ENCODE measurements around the gene ARHGAP26.

Gene ARHGAP26

DNA sequence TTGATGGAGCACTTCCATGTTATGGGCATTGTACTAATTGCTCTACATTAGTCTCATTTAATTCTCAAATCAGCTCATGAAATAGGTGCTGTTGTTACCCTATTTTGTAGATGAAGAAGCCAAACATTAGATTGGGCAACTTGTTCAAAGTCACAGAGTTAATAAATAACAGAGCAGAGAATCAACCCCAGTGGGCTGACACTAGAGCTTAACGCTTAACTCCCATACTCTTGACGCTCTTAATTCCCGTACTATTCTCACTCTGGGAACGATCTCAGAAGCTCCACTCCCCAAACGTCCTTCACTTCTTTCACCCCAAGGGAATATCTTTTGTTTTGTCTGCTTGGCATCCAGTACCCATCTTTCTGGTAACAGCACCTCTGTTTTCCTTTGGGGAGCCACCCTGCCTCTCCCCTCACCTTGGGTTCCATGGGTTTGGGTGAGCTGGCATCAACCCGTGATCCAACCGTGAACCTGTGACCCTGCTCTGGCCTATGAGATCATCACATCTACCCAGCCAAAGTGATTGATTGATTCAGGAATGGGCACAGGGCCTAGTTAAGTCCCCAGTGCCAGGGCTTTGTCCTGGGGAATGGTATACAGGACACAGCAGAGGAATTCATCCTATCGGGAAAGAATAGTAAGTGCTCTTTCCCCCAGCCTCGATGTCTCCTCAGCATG is 464.1 kb downstream of the ARHGAP26 start:
- DNase-seq (ENCODE audit: low read depth in 2 of 2, low spot score in 1 of 2): no peak

DNA sequence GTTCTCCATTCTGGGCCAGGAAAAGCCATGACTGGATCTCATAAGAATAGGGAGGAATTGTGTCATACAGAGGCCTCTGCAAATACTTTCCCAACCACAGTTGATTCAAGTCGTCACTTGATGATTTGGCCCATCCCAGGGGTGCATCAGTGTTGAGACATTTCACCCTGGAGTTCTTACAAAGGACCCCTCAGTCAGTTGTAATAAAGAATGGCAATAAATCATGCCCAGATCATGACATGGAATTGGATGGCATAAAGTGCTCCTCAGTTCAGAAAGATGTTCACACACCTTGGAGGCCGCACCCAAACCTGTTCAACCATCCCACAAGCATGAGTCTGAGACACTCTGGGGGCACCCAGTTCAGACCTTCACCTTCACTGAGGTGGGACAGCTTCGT is 465.2 kb downstream of the ARHGAP26 start:
- no peak for DNase-seq (ENCODE audit: low read depth in 2 of 2, low spot score in 1 of 2)

- DNase-seq (ENCODE audit: low read depth in 2 of 2, low spot score in 1 of 2): no peak
These were observed 466.5 kb downstream of the ARHGAP26 start for GRCh38 chr5:143236682-143237081.

DNA sequence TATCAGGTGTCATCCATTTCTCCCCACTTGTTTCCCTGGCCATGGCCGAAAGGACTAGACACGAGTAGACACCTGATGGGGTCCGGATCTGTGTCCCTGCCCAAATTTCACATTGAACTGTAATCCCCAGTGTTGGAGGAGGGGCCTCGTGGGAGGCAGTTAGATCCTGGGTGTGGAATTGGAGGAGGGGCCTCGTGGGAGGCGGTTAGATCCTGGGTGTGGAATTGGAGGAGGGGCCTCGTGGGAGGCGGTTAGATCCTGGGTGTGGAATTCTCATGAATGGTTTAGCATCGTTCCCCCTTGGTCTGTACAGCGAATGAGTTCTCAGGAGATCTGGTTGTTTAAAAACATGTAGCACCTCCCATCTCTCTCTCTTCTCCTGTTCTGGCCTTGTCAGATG is 467.5 kb downstream of the ARHGAP26 start:
- DNase-seq (ENCODE audit: low read depth in 2 of 2, low spot score in 1 of 2): no peak

- DNase-seq (ENCODE audit: low read depth in 2 of 2, low spot score in 1 of 2): no peak
These were observed 468.4 kb downstream of the ARHGAP26 start for GRCh38 chr5:143238620-143239019.

DNA sequence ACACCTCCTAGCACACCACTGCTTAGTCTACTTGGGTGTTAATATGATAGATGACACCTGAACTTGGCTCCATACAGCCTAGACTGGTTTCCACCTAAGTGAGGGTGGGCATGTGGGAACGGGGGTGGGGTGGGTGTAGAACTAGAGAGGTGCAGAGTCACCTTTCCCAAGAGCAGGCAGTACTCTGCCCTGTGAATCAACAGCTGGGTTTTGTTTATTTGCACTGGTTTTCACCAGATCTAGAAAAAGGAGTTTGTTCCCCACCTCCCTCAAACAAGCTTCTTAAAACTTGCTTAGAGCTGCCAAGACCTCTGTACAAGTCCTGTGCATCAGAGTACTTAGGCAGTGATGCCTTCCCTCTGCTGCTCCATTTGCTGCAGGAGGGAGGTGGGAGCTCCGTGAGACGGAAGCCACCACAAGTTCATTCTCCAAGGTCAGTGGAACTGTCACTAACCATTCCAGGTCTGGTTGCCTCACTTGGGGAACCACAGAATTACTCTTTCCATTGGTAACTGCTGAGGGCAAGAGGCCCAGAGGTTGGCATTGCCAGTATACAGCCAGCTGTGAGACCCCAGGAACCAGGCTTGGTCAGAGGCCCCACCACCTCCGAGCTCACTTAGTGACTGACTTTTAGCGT is 469.8 kb downstream of the ARHGAP26 start:
- no peak for DNase-seq (ENCODE audit: low read depth in 2 of 2, low spot score in 1 of 2)

DNA sequence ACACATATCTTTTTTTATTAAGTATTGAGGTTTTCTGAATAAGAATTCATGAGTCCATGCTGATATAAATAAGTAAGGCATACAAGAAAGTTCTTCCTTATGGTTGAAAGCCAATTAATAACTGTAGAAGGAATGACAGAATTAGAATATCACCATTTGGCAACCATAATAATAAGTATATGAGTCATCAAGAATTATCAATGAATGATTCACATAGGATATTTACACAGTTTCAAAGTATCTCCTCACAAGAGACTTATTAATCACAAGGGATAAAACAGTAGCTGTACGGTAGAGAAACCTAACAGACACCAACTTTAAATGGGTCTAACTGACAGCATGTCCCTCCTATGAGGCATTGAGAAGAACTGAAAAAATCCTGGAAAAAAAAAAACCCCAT is 471.7 kb downstream of the ARHGAP26 start:
- DNase-seq (ENCODE audit: low read depth in 2 of 2, low spot score in 1 of 2): no peak

GRCh38 chr5:143243103-143243502 is 472.9 kb downstream of the ARHGAP26 start:
- DNase-seq (ENCODE audit: low read depth in 2 of 2, low spot score in 1 of 2): no peak

DNA sequence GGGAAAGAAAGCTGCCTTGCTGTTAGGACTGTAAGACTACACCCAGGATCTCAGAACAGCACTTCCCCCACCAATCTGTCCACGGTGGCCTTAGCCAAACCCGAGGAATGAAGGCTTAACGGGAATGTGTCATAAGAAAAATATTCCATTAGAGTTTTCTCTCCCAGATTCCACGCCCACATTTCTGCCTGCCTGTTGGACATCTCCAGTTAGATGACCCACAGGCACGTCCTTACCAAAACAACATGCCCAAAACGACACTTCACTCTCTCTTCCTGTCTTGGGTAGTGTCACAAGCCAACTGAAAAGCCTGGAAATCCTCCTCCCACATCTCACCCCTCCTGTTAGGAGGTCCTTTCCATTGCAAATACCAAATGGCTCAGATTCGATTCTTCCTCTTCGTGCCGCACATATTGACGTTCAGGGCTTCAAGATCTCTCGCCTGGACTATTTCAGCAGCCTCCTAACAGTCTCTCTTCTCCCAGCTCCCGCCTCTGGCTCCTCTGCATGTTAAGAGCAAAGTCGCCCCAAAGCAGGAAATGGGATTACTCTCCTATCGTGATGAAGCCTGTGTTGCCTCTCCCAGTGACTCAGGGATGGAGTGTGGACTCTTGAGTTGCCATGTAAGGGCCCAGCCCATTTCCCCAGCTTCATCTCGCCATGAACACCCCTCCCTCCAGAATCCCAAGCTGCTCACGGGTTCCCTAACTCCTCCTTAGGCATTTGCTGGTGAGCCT is 474.0 kb downstream of the ARHGAP26 start:
- DNase-seq (ENCODE audit: low read depth in 2 of 2, low spot score in 1 of 2): no peak

DNA sequence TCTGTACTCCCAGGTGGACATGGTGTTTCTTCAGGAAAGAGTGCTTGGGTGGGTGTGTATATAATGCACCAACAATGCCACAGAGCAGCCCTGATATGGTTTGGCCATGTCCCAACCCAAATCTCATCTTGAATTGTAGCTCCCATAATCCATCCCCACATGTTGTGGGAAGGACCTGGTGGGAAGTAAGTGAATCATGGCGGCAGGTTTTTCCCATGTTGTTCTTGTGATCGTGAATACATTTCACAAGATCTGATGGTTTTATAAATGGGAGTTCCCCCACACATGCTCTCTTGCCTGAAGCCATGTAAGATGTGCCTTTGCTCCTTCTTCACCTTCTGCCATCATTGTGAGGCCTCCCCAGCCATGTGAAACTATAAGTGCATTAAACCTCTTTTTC is 474.8 kb downstream of the ARHGAP26 start:
- DNase-seq (ENCODE audit: low read depth in 2 of 2, low spot score in 1 of 2): no peak

DNA sequence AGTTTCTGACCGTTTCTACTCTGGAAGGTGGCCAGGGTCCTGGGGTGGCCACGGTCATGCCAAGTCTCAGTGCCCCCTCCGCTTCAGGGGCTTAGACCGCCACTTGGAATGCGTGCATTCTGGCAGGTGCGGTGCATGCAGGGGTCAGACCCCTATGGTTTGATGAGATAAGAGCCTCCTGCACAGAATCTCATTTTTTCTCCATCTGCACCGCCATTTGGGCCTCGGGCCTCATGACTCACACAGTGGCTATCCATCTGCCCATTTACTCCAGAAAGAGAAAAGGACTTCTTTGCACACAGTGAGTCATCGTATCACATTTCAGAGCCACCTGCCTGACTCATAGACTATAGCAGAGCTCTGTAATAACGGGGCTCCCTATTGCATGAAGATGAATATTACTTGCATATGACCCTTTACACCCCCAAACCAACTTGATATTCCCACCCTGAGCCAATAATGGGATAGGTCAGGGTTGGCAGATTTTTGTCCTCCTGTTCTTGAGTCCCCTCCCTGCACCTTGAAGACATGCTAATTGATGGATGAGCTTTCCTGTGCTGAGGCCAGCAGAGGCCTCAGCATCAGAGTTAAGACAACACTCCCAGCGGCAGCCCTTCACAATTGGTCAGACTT is 475.9 kb downstream of the ARHGAP26 start:
- no peak for DNase-seq (ENCODE audit: low read depth in 2 of 2, low spot score in 1 of 2)

DNA sequence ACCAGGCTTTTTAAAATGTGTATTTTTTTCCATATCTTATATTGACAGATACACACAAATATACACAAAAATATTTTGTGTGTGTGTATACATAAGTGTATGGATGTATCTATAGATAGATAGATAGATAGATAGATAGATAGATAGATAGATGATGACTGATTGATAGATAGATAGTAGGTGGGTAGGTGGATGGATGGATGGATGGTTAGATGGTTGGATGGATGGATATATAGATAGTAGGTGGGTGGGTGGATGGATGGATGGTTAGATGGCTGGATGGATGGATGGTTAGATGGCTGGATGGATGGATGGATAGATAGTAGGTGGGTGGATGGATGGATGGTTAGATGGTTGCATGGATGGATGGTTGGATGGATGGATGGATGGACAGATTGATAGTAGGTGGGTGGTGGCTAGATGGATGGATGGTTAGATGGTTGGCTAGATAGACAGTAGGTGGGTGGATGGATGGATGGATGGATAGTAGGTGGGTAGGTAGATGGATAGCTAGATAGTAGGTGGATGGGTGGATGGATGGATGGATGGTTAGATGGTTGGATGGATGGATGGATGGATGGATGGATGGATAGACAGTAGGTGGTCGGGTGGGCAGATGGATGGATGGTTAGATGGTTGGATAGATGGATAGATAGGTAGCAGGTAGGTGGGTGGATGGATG is 477.1 kb downstream of the ARHGAP26 start:
- DNase-seq (ENCODE audit: low read depth in 2 of 2, low spot score in 1 of 2): no peak

- no peak for DNase-seq (ENCODE audit: low read depth in 2 of 2, low spot score in 1 of 2)
These were observed 478.2 kb downstream of the ARHGAP26 start for GRCh38 chr5:143248391-143248790.

DNA sequence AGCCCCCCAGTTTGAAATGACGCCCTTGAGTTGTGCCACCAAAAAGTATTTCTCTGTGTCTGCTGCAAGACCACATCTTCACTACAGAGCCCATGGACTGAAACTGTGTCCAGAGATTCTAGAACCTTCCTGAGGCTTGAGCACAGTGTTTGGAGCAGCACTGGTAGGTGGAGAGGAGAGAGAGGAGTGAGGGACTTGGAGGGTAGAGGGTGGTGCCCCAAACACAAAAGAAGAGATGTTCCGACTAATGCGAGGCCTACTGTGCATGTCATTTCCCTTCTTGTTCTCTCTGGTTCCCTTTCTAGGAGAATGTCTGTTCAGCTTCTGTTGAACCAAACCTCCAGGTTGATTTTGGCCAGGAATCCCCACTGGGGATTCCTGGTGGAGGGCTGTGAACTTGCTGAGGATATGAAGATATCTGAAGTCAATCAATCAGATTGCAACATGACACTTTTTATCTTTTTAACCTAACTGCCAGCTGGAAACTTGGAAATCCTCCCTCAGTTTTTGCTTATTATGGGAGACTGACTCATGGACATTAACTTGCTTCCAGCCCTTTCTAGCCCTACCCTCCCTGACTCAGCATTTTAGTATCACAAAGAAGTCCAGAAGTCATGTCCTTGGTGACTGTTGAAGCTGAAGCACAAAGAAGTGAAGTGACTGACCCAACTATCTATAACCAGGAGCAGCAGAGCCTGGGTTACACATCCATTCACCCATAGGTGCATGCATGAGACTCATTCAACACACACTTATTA is 478.8 kb downstream of the ARHGAP26 start:
- no peak for DNase-seq (ENCODE audit: low read depth in 2 of 2, low spot score in 1 of 2)

DNA sequence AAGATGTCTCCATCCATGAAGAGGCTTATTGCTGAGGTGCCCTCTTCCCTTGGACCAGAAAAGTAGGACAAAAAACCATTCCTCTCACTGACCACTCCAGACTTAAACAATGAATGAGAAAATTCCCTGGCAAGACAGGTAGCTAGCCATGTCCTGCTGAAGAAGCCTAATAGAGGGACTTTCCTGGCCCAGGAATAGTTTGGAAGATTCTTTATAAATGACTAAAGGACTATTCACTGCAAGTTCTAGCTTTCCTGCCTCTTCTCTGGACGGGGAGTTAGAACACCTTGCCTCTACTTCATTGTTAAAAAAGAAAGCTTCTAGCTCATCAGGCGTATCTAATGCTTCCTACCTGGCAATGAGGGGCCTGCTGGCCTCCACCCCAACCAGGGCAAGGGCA is 479.7 kb downstream of the ARHGAP26 start:
- no peak for DNase-seq (ENCODE audit: low read depth in 2 of 2, low spot score in 1 of 2)

DNA sequence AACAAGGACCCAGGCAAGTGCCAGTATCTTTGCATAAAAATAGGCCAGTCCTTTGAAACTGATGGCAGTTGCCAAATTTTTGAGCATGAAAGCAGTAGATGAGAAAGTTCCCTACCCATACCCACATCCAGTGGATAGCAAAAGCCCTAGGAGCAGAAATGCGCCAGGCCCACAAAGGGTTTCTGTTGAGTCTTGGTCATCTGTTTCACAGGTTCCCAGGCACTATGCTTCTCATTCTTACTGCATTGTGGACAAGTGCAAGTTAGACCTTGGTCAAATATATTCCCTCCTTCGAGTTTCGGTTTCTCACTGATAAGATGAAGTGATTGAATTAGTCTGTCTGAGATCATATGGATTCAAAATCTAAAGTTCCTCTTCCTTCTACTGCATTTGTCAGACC is 481.0 kb downstream of the ARHGAP26 start:
- no peak for DNase-seq (ENCODE audit: low read depth in 2 of 2, low spot score in 1 of 2)

DNA sequence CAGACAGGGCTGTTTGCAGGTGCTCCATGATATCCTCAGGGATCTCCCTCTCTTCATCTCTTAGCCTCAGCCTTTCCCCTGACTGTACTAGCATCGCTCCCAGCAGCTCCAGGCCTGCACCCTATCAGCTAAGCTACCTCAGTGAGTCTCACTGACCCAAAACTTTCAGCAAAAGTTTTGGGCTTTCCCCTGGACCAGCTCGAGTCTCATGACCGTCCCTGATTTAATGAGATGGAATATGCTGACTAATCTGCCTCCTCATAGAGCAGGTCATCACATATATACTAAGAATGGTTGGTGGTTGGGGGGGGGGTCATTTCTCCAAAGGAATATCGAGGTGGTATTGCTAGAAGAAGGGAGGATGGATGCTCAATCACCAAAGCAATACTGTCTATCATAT is 481.8 kb downstream of the ARHGAP26 start:
- DNase-seq (ENCODE audit: low read depth in 2 of 2, low spot score in 1 of 2): no peak

- DNase-seq (ENCODE audit: low read depth in 2 of 2, low spot score in 1 of 2): no peak
These were observed 484.6 kb downstream of the ARHGAP26 start for GRCh38 chr5:143254819-143255218.

GRCh38 chr5:143258559-143259253 is 488.5 kb downstream of the ARHGAP26 start:
- DNase-seq (ENCODE audit: low read depth in 2 of 2, low spot score in 1 of 2): no peak

DNA sequence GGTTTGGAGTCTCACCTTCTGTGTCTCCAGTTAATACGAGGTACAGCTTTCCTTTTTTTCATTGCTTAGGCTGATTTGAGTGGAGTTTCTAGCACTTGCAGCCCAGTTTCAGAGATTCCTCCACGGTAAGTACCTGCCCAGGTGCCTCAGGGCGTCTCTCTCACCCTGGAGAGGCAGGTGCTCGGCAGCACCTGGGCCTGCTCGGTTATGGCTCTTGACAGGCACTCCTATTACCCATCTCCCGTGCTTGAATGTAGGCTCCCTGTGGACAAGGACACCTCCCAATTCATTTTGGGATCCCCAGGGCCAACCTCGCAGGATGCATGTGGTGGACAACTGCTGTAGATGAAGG is 489.1 kb downstream of the ARHGAP26 start:
- DNase-seq (ENCODE audit: low read depth in 2 of 2, low spot score in 1 of 2): no peak
